NOMO-1 treated with dmso at 0.1 percent for 144 hours (cell line): ENCODE data around the gene EDDM3A.
"Not testable (repeated sequence)": the region's sequence is repeated elsewhere in the genome, so short reads cannot be mapped to it uniquely, and the experiment has no call there.

Experiments used
- DNase-seq: peaks from one replicate; lab custom pipeline; 2025; ENCODE audit not compliant: unreplicated experiment; lab: John Stamatoyannopoulos, UW

Gene EDDM3A

DNA sequence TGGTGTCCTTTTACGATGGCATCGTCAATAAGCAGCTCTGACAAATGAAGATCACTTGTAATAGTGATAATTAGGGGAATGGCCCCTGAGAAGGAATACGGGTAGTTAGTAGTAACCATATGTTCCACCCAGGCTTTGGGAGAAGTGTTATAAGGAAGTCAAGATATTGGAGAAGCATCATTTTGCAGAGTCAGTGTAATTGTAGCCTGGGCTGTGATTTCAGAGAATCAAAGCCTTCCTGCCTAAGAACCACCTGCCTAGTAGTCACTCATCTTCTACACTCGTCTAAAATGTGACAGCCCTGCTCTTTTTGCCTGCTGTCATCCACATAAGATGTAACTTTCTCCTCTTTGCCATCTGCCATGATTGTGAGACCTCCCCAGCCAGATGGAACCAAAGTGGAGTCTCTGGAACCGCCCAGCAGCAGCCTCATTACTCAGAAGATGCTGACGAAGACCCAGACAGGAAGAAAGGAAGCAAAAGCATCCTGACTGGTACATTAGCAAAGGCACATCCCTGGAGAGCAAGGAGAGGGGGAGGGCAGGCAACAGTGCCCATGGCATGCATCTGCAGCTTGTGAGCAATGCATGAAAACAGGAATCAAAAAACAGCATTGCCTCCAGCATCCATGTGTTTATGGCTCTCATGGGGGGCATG lies 12.6 kb upstream of the EDDM3A start:
- no peak for DNase-seq

GRCh38 chr14:20733684-20734429 lies 11.8 kb upstream of the EDDM3A start:
- no peak for DNase-seq

- no peak for DNase-seq
Measured at GRCh38 chr14:20734430-20734806, 11.3 kb upstream of the EDDM3A start.

DNA sequence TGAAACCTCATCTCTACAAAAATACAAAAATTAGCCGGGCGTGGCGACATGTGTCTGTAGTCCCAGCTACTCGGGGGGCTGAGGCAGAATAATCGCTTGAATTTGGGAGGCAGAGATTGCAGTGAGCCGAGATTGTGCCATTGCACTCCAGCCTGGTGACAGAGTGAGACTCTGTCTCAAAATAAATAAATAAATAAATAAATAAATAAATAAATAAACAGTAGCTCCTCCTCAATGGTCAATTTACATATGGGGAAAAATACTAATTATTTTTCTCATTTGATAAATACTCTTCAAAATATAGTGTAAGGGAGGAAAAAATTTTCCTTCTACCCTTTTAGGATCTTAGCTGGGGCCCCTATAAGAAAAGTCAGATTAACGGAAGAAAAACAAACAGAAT lies 7.4 kb upstream of the EDDM3A start:
- DNase-seq: not testable (repeated sequence)

DNA sequence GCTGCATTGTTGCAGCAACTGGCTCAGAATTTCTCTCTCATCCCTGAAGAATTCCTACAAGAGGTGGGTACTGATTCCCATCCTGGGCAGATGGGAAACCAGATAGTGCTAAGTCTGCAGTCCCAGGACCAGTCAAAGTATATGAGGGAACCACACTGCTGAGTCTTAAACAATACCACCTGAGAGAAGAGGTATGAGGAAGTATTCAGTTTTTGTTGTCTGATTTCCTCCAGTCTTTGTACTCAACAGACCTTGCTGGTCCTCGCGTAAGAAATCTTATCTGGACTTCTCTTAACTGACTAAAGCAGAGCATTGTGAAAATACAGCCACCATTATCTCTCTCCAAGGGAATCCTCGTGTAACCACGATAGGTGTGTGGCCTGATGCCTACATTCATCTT lies 3.6 kb upstream of the EDDM3A start:
- DNase-seq: no peak

- no peak for DNase-seq
Measured at GRCh38 chr14:20743556-20743955, 2.1 kb upstream of the EDDM3A start.

DNA sequence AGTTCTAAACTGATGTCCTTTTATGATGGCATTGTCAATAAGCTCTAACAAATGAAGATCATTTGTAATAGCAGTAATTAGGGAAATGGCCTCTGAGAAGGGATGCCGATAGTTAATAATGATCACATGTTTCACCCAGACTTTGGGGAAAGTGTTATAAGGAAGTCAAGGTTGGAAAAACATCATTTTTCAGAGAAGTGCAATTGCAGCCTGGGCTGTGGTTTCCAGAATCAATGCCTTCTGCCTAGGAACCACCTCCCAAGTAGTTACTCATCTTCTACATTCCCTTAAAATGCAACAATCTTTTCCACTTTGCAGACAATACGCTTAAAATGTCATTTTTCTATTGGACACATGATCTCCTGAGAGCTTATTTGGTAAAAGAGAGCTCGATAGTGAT lies 879 bp downstream of the EDDM3A start:
- no peak for DNase-seq

DNA sequence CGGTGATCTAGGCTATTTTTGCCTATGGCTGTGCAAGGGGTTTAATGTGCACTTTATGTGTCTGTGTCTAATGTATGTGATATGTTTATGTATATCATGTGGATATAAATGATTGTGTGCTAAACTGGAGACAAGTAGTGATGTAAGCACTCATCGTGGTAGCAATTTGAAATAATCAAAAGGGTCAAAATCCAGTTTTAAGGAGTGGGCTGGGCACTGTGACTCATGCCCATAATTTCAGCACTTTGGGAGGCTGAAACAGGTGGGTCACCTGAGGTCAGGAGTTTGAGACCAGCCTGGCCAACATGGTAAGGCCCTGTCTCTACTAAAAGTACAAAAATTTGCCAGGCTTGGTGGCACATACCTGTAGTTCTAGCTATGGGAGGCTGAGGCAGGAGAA lies 2.8 kb downstream of the EDDM3A start:
- DNase-seq: no peak

- DNase-seq: no peak
Measured at GRCh38 chr14:20750194-20750593, 4.5 kb downstream of the EDDM3A start.

DNA sequence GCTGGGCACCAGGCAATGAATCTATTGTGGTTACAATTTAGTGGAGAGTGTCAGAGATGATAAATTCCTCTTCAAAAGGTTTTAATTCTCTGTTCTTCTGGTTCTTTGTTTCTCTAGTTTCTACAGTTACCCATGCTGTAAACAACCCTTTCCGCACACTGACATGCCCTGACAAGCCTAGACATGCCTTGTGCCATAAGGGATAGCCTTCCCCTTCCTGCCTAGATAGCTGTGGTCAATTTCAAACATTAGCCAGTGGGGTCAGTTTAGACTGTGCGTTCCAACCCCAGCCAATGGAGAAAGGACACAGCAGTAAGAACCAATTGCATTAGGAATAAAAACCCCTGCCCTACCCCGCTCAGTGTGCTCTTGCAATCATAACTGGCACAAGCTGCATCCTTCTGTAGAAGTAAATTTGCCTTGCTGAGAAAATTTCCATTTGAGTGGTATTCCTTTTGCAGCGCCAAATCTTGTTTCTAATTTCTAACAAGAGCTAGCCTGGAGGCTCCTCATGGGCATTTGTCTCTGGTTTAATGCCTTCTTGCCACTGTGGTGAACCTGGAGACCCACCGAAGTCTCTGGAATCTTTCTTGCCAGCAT lies 6.4 kb downstream of the EDDM3A start:
- DNase-seq: no peak

DNA sequence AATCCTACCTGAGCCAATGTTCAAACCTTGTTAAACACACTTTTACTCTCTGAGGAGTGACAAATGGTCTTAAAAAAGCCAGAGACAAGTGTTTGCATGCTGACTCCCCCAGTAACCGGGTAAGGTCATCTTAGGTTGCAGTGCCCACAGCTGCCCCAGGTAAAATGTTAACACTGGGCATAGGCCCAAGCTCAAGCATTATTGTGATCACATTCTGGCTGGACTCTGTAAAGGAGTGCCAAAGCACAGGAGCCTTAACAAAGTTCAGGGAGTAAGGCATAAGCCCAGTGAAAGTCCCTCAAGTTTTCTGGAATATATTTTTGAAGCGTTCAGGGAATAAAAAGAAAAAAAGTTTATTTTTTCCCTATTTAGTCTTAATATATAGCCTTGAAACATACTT lies 8.6 kb downstream of the EDDM3A start:
- no peak for DNase-seq

- DNase-seq: no peak
Measured at GRCh38 chr14:20755037-20755436, 9.3 kb downstream of the EDDM3A start.

- DNase-seq: peak; percentile 50
Measured at GRCh38 chr14:20757965-20758364, 12.3 kb downstream of the EDDM3A start.

DNA sequence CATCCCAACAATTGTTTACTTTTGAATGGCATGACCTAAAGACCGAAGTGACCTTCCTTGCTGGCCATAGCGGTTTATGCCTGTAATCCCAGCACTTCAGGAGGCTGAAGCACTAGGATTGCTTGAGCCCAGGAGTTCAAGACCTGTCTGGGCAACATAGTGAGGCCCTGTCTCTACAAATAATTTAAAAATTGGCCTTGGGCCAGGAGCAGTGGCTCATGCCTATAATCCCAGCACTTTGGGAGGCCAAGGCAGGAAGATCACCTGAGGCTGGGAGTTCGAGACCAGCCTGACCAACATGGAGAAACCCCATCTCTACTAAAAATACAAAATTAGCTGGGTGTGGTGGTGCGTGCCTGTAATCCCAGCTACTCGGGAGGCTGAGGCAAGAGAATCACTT lies 13.8 kb downstream of the EDDM3A start:
- not testable (repeated sequence) for DNase-seq

- DNase-seq: no peak
Measured at GRCh38 chr14:20760950-20761349, 15.3 kb downstream of the EDDM3A start.

DNA sequence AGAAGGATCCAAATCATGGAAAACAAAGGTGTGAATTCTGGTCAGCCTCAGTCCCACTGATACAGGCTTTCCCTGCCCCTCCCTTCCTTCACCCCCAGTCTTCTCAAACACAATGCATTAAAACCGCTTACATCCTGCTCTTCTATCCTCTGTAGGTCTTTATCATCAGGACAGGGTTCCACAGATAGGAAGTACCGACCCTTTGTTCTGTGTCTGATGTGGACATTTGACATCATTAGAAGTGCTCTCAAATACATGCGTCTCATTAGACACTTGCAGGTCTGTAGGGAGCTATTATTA lies 22.9 kb downstream of the EDDM3A start:
- DNase-seq: no peak

GRCh38 chr14:20769421-20769820 lies 23.7 kb downstream of the EDDM3A start:
- DNase-seq: peak; percentile 14

- DNase-seq: no peak
Measured at GRCh38 chr14:20772650-20773049, 27.0 kb downstream of the EDDM3A start.

GRCh38 chr14:20774258-20774824 lies 28.7 kb downstream of the EDDM3A start:
- no peak for DNase-seq

DNA sequence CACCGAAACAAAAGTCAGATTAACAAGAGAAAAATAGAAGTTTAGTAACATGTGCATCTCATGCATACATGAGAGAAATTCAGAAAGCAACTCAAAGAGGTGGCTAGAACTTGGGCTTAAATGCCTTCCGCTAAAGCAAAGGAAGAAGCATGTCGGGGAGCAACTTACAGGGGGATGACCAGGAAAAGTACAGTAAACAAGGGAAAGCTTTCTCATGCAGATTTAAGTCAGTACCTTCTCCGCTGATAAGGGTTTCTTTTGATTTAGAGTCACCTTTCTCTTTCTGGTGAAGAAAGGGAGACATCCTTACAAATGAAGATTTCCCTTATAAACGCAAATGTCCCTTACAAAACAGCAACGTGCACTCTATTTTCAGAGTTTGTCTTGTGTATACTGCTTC lies 29.4 kb downstream of the EDDM3A start:
- no peak for DNase-seq

GRCh38 chr14:20775901-20776300 lies 30.2 kb downstream of the EDDM3A start:
- DNase-seq: peak; percentile 31

- DNase-seq: no peak
Measured at GRCh38 chr14:20781803-20782202, 36.1 kb downstream of the EDDM3A start.
